ENCODE results near the gene JARID2.

DNA sequence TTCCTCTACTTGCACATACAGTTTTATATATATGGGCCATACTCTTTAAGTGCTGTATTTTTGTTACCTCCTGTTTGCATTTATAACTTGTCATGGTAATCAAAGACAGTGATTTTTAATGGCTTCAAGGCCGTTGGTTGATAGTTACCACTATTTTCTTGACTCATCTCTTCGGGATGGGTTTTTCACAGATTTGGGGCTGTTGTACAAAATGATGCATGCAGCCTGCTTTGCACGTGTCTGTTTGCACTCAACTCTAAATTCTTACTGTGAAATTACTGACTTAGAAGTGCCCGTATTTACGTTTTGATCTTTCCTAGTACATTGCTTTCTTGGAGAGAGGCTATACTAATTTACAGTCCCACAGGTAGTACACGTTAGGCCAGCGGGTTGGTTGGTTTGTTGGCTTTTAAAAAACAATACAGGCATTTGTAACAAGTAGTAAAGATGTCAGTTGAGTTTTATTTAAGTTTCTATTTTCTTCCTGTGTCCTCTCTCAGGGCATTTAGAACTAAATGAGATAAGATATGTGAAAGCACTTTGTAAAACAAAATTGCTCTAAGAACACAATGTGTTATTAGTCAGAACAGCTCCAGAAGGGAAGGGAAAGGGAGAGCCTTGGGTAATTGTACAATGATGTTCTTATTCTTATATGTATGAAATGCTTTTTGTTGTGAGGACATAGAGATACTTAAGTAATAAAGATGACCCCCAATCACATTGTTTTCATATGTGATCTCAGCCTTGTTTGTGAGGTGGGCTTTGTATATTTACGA, 11.7 kb downstream of the JARID2 start:
- no peak for TF ChIP-seq CTCF (IDR thresholded peaks at IDR 0.05)
- TF ChIP-seq POLR2AphosphoS5 (IDR thresholded peaks at IDR 0.05): no peak
- no peak for TF ChIP-seq EP300 (IDR thresholded peaks at IDR 0.05)
- no peak for TF ChIP-seq POLR2A (IDR thresholded peaks at IDR 0.05)
